Gastroesophageal sphincter (tissue), 4 donors: ENCODE measurements around the gene SLC6A8. TPM values are rescaled to one million over a fixed set of nuclear protein-coding genes. Genes with fewer than 3 reads are reported as not detected.
A peak's percentile ranks its signal among the peaks of the same experiment; 100 is the strongest.

Experiments used
- ATAC-seq: fragments of 150-250 bp; one replicate; pipeline ENCODE4 v1.9.1; 2016; ENCODE audit warnings: mild to moderate bottlenecking, moderate library complexity
- H3K27ac ChIP-seq, 4 donors: fragments of 200-600 bp; sonication (generic) in 3 of 4; 1 replicate in 3 of 4; 2 replicates in 1 of 4; pipeline ENCODE4 v1.5.1; 2016 to 2019
- H3K27me3 ChIP-seq: fragments of 200-600 bp; sonication (generic); one replicate; pipeline ENCODE4 v1.5.1; 2019
- H3K36me3 ChIP-seq, 2 donors: fragments of 200-600 bp; sonication (generic); one replicate each; pipeline ENCODE4 v1.5.1; 2019; ENCODE audit warnings: control low read depth in 1 of 2
- H3K4me1 ChIP-seq, 3 donors: fragments of 200-600 bp; sonication (generic); 1 replicate in 2 of 3; 2 replicates in 1 of 3; pipeline ENCODE4 v1.5.1; 2016 to 2019; ENCODE audit warnings: control low read depth in 2 of 3
- H3K4me3 ChIP-seq, 2 donors: fragments of 200-600 bp; sonication (generic); one replicate each; pipeline ENCODE4 v1.5.1; 2019; ENCODE audit warnings: mild to moderate bottlenecking in 1 of 2, moderate library complexity in 1 of 2
- H3K9me3 ChIP-seq, 3 donors: fragments of 200-600 bp; sonication (generic); one replicate each; pipeline ENCODE4 v1.5.1; 2017 to 2019; ENCODE audit warnings: control low read depth in 2 of 3
- EP300 ChIP-seq: sonication (generic); formaldehyde crosslinking; IDR thresholded peaks from one replicate; pipeline ENCODE4 v1.6.1; 2017; ENCODE audit warnings: antibody characterized with exemption, mild to moderate bottlenecking
- POLR2A ChIP-seq, 2 donors: fragments of 450-650 bp; IDR thresholded peaks; one replicate each; pipeline ENCODE4 v1.6.1; 2017; ENCODE audit warnings: antibody characterized with exemption in 2 of 2, mild to moderate bottlenecking in 2 of 2, moderate library complexity in 1 of 2
- POLR2AphosphoS5 ChIP-seq: sonication (generic); formaldehyde crosslinking; IDR thresholded peaks from one replicate; pipeline ENCODE4 v1.6.1; 2017; ENCODE audit warnings: antibody characterized with exemption
- WGBS, 2 donors: methylation state at CpG; one replicate each; pipeline ENCODE4 v1.1.5; 2018; ENCODE audit warnings: low coverage in 1 of 2; 5-methylcytosine and 5-hydroxymethylcytosine counted together
- total RNA-seq, 4 donors: library from RNA; depleted of rRNA; stranded (reverse); fragments of >200 nt; gene quantifications; one replicate each; pipeline ENCODE4 v1.1.0, GENCODE V29; 2016
- TF ChIP-seq, protein P1 (sequence below), 4 experiments: fragments of 200-600 bp in 2 of 4; fragments of 450-650 bp in 2 of 4; sonication (generic) in 1 of 4; IDR thresholded peaks; one replicate each; pipeline ENCODE4 v1.5.1; 2017 to 2019; ENCODE audit warnings: antibody characterized with exemption in 4 of 4, mild to moderate bottlenecking in 2 of 4, moderate library complexity in 2 of 4

The SLC6A8 gene
- 10 to 100 TPM; 25.3 to 86.6 (median 37.9) TPM for total RNA-seq

DNA sequence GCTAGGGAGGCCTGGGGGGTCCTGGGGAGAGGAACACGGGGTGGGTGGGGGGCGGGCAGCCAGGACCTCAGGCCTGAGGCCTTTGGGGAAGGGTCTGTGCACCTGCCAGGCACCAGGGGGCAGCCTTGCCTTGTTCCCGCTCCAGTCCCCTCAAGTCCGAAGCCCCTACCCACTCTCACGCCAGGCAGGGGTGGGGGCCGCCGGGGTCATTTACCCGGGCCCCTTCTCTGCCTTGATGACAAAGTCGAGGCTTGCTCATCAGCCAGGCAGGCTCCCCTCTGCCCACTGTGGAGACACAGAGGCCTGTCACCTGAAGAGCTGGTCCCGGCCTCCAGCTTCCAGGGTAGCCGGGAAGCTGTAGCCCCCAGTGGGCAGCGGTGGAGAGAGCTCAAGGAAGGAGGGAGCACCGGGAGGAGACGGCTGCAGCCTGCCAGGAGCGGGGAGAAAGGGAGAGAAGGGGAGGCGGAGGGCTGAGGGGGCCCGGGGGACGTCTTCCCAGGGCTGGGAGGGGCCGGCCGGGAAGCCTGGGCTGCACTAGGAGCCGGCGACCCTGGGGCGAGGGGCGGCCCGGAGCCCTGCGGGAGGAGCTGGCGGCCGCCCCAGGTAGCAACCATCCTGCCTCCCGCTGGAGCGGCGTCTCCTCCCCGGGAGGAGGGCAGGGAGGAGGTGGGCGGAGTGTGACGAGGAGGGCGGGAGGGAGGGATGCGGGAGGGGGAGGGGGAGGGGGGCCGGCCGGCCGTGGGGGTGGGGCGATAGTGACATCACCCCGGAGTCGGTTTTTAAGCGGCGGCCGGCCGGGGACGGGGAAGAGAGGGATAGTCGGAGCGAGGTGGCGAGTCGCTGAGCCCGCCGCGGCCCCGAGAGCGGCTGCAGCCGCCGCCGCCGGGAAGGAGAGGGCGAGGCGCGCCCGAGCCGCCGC is at the start of gene SLC6A8:
Gene SLC6A8, plus strand, starts transcription at position 806 of the 919 bp plus-strand sequence. CDS start 649 bp downstream, outside the sequence.
- ATAC-seq: peak; percentile 66
- TF ChIP-seq, protein P1, sequence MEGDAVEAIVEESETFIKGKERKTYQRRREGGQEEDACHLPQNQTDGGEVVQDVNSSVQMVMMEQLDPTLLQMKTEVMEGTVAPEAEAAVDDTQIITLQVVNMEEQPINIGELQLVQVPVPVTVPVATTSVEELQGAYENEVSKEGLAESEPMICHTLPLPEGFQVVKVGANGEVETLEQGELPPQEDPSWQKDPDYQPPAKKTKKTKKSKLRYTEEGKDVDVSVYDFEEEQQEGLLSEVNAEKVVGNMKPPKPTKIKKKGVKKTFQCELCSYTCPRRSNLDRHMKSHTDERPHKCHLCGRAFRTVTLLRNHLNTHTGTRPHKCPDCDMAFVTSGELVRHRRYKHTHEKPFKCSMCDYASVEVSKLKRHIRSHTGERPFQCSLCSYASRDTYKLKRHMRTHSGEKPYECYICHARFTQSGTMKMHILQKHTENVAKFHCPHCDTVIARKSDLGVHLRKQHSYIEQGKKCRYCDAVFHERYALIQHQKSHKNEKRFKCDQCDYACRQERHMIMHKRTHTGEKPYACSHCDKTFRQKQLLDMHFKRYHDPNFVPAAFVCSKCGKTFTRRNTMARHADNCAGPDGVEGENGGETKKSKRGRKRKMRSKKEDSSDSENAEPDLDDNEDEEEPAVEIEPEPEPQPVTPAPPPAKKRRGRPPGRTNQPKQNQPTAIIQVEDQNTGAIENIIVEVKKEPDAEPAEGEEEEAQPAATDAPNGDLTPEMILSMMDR (IDR thresholded peaks at IDR 0.05): peak in 1 of 4 experiments; percentile 55
- TF ChIP-seq EP300: no peak
- peak; percentile 77 for TF ChIP-seq POLR2AphosphoS5
- TF ChIP-seq POLR2A (IDR thresholded peaks at IDR 0.05): peak; percentile 51 to 66
- WGBS, 2 donors: 20% methylated on average over 1 of the region's 66 CpGs; no CpG with 5 or more reads in 1 of the 2 donors
- no peaks in the 10 kb centered on the region for H3K9me3 ChIP-seq
- no peaks in the 10 kb centered on the region for H3K36me3 ChIP-seq
- H3K4me3 ChIP-seq: peak within 1 kb of the TSS; percentile 65 to 83
- peak within 1 kb of the TSS; percentile 82 to 88 (median 86) for H3K27ac ChIP-seq
- H3K4me1 ChIP-seq: peaks cover 0 to 33% (median 0%) of the 10 kb centered on the region in 3 donors
- H3K27me3 ChIP-seq: no peaks in the 10 kb centered on the region

DNA sequence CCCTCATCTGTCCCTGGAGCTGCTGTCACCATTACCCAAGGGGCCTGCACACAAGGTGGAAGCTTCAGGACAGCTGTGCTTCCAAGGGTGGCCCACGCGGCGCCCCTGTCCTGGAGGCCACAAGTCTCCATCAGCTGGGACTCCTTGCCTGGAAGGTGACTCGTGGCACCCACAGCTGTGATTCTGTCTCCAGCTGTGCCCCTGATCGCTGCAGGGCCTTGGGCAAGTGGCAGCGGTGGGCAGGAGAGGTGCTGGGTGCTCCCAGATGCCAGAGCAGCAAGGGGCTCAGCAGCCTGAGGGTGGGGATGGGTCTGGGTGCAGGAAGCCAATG is 49.7 kb upstream of the SLC6A8 start:
- WGBS, 2 donors: no CpG with 5 or more reads among the region's 6 CpGs
- Histone ChIP-seq H3K9me3 (no peaks in the 10 kb centered on the region), H3K27ac (no peak overlapping the region), H3K4me3 (no peak overlapping the region), H3K4me1 (peaks cover 0 to 14% (median 4%) of the 10 kb centered on the region in 3 donors), H3K27me3 (peaks cover 25% of the 10 kb centered on the region), H3K36me3 (no peaks in the 10 kb centered on the region)
- no peak for ATAC-seq
- no peak for TF ChIP-seq EP300
- TF ChIP-seq, protein P1 (IDR thresholded peaks at IDR 0.05): no peak
- no peak for TF ChIP-seq POLR2A (IDR thresholded peaks at IDR 0.05)
- TF ChIP-seq POLR2AphosphoS5: no peak

DNA sequence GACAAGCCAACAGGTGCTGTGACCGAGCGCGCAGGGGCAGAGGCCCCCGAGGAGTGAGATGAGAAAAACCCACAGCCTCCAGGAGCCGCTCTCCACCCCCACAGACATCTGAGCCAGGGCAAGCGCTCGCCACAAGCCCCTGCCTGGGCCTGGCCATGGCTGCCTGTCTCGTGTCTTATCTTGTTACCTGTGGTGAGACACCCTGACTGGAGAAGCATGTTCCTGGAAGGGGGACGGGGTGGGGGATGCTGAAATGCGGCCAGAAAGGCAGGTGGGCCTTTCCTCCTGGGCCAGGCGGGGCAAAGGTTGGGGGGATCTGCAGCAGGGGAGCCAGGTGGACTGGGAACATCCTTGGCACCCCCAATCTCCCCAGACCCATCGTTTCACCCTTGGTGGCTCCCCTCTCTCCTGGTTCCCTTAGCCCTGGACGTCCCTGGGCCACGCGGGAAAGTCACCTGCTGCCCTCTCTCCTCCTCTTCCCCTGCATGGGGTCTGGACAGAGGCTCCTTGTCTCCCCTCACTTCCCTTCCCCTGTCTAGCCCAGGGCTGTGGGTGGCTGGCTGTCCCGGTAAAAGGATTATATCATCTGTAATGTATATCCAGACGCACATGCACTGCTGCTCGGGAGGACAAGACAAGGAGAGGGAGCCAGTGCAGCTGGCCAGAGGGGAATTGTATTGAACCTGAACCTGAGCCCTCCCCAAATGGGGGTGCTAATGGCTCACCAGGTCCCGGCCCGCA is 49.1 kb upstream of the SLC6A8 start:
- ATAC-seq: no peak
- 94% methylated on average over 6 of the region's 20 CpGs; no CpG with 5 or more reads in 1 of the 2 donors for WGBS, 2 donors
- peaks cover 31% of the 10 kb centered on the region for H3K27me3 ChIP-seq

DNA sequence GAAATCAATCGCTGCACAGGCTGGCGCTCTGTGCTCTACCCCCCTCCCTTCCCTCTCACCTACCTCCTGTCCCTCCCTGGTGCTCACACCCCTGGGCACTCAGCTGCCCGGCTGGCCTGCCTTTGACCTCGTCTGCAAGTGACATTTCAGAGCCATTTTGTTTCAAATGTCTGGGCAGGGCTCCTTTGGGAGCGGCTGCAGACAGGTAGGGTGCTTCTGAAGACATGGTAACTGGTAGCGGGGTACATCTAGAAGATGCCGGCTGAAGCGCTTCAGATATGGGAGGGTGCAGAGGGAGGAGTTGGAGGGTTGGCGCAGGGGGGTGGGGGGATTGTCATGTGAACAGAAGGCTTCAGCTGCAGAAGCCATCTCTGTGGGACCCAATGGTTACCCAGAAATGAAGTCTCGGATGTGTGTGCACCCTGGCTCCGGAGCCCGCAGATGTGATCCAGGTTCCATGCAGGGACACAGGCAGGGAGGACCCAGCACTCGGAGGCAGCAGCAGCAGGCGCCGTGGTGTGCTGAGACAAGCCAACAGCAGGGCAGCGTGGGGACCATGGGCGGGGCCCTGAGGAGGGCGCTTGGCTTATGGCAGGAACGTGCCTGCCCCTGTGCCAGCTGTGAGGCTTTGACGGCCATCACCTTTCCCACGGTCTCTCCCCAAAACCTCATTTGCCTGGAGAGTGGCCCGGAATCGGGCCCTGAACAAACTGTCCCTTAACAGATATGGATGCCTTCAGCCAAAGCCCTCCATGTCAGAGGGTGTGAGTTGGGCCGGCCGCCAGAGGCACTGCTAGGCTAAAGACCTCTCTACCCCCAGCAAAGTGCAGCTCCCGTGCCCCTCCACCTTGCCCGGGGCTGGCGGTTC is 48.3 kb upstream of the SLC6A8 start:
- peaks cover 0 to 26% (median 10%) of the 10 kb centered on the region in 3 donors for H3K4me1 ChIP-seq
- H3K27me3 ChIP-seq: peaks cover 36% of the 10 kb centered on the region
- no peak overlapping the region for H3K27ac ChIP-seq
- no peaks in the 10 kb centered on the region for H3K36me3 ChIP-seq
- H3K4me3 ChIP-seq: no peak overlapping the region
- TF ChIP-seq EP300 (no peak), POLR2AphosphoS5 (no peak), POLR2A (IDR thresholded peaks at IDR 0.05) (no peak)
- TF ChIP-seq, protein P1 (IDR thresholded peaks at IDR 0.05): no peak
- ATAC-seq: no peak
- no peaks in the 10 kb centered on the region for H3K9me3 ChIP-seq
- 80% methylated on average over 14 of the region's 28 CpGs; no CpG with 5 or more reads in 1 of the 2 donors for WGBS, 2 donors

More for the DNA sequence above, 49.1 kb upstream of the SLC6A8 start:
- TF ChIP-seq POLR2A (IDR thresholded peaks at IDR 0.05): no peak
- TF ChIP-seq, protein P1 (IDR thresholded peaks at IDR 0.05): no peak
- Histone ChIP-seq H3K4me3 (no peak overlapping the region), H3K9me3 (no peaks in the 10 kb centered on the region), H3K4me1 (peaks cover 0 to 20% (median 7%) of the 10 kb centered on the region in 3 donors), H3K27ac (no peak overlapping the region), H3K36me3 (no peaks in the 10 kb centered on the region)
